ENCODE results near the gene KANTR. TPM values are rescaled to one million over a fixed set of nuclear protein-coding genes. Genes with fewer than 3 reads are reported as not detected.
A peak's percentile ranks its signal among the peaks of the same experiment; 100 is the strongest.

The KANTR gene
- total RNA-seq, 1 experiment from 2014 or later, result 13.2 TPM

DNA sequence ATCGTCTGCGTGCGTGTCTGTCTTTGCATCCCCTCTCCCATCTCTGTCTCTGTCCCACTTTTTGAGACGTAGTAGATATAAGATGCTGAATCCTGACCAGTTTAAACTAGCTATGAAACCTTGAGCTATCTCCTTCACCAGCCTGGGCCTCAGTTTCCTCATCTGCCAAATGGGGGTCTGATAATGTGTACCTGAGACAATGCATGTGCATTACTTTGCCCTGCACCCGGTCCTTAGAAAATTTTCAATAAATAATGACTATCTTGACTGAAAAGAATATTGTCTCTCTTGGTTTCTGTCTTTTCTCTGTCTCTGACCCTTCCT, 602 bp downstream of the KANTR start:
- Mint-ChIP-seq H3K36me3 (ENCODE audit: insufficient read depth, unreplicated experiment) (peaks cover 6% of the 10 kb centered on the region), H3K4me3 (ENCODE audit: unreplicated experiment) (peak overlapping the region; percentile 87), H3K4me1 (ENCODE audit: low read depth, unreplicated experiment) (peaks cover 6% of the 10 kb centered on the region), H3K27me3 (ENCODE audit: insufficient read depth, unreplicated experiment) (no peaks in the 10 kb centered on the region), H3K9me3 (ENCODE audit: unreplicated experiment) (no peaks in the 10 kb centered on the region), H3K27ac (ENCODE audit: unreplicated experiment) (peak overlapping the region; percentile 82)
- TF ChIP-seq, protein P1, sequence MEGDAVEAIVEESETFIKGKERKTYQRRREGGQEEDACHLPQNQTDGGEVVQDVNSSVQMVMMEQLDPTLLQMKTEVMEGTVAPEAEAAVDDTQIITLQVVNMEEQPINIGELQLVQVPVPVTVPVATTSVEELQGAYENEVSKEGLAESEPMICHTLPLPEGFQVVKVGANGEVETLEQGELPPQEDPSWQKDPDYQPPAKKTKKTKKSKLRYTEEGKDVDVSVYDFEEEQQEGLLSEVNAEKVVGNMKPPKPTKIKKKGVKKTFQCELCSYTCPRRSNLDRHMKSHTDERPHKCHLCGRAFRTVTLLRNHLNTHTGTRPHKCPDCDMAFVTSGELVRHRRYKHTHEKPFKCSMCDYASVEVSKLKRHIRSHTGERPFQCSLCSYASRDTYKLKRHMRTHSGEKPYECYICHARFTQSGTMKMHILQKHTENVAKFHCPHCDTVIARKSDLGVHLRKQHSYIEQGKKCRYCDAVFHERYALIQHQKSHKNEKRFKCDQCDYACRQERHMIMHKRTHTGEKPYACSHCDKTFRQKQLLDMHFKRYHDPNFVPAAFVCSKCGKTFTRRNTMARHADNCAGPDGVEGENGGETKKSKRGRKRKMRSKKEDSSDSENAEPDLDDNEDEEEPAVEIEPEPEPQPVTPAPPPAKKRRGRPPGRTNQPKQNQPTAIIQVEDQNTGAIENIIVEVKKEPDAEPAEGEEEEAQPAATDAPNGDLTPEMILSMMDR (IDR thresholded peaks at IDR 0.05; ENCODE audit: insufficient read depth in 1 of 2, low read depth in 1 of 2, low read length in 1 of 2, severe bottlenecking in 1 of 2, unreplicated experiment in 1 of 2), result no peak
- Histone ChIP-seq H3K36me3 (ENCODE audit: control insufficient read depth, insufficient read depth, low read length) (no peaks in the 10 kb centered on the region), H3K4me1 (no peaks in the 10 kb centered on the region), H3K4me3 (ENCODE audit: low read depth, low read length) (peak overlapping the region; percentile 76), H3K27me3 (replicated peaks; ENCODE audit: control insufficient read depth, insufficient read depth, low read length) (no peaks in the 10 kb centered on the region), H3K9me3 (no peaks in the 10 kb centered on the region)
- TSS peak; percentile 70 for BruUV-seq (replicated peaks)
- intact Hi-C loops (cut with micrococcal nuclease; ENCODE audit: unreplicated experiment), result loop anchor here (5.0 to 10.0 kb wide), 2 partner anchors 97 to 130 kb away; partner anchors contain the start of gene KDM5C
- POLR2A ChIA-PET, result no interaction called here
- DNase-seq, result no peak
- CTCF ChIA-PET, result no interaction called here

DNA sequence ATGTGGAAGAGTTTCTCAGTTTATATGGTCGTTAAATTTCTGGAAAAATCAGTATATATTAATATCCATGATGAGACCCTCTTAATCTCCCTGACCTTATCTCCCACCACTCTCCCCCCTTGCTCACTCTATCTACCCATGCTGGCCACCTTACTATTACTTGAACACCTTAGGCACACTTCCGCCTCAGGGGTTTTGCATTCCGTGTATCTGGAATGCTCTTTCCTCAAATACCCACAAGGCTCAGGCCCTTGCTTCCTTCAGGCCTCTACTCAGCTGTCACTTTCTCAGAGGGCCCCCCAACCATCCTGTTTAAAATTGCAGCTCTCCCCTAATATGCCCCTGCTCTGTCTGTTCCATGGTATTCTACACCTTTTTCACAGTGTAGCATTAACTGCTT, 1.9 kb downstream of the KANTR start:
- Mint-ChIP-seq H3K4me3 (ENCODE audit: unreplicated experiment) (peak overlapping the region; percentile 55), H3K9me3 (ENCODE audit: unreplicated experiment) (no peaks in the 10 kb centered on the region), H3K4me1 (ENCODE audit: low read depth, unreplicated experiment) (peaks cover 6% of the 10 kb centered on the region), H3K36me3 (ENCODE audit: insufficient read depth, unreplicated experiment) (peaks cover 6% of the 10 kb centered on the region), H3K27me3 (ENCODE audit: insufficient read depth, unreplicated experiment) (no peaks in the 10 kb centered on the region), H3K27ac (ENCODE audit: unreplicated experiment) (no peak overlapping the region)
- ChIA-PET CTCF (no interaction called here), POLR2A (no interaction called here)
- intact Hi-C loops (cut with micrococcal nuclease; ENCODE audit: unreplicated experiment), result loop anchor here (10.0 kb wide), 1 partner anchor 129 kb away; the partner anchor contains the start of gene KDM5C
- TF ChIP-seq, protein P1 (IDR thresholded peaks at IDR 0.05; ENCODE audit: insufficient read depth in 1 of 2, low read depth in 1 of 2, low read length in 1 of 2, severe bottlenecking in 1 of 2, unreplicated experiment in 1 of 2), result no peak
- no peak overlapping the region for H3K4me3 ChIP-seq (ENCODE audit: low read depth, low read length)
- no peaks in the 10 kb centered on the region for H3K4me1 ChIP-seq
- no peak for DNase-seq
- no peaks in the 10 kb centered on the region for H3K36me3 ChIP-seq (ENCODE audit: control insufficient read depth, insufficient read depth, low read length)
- no TSS peak for BruUV-seq (replicated peaks)
- H3K27me3 ChIP-seq (replicated peaks; ENCODE audit: control insufficient read depth, insufficient read depth, low read length), result no peaks in the 10 kb centered on the region
- no peaks in the 10 kb centered on the region for H3K9me3 ChIP-seq

DNA sequence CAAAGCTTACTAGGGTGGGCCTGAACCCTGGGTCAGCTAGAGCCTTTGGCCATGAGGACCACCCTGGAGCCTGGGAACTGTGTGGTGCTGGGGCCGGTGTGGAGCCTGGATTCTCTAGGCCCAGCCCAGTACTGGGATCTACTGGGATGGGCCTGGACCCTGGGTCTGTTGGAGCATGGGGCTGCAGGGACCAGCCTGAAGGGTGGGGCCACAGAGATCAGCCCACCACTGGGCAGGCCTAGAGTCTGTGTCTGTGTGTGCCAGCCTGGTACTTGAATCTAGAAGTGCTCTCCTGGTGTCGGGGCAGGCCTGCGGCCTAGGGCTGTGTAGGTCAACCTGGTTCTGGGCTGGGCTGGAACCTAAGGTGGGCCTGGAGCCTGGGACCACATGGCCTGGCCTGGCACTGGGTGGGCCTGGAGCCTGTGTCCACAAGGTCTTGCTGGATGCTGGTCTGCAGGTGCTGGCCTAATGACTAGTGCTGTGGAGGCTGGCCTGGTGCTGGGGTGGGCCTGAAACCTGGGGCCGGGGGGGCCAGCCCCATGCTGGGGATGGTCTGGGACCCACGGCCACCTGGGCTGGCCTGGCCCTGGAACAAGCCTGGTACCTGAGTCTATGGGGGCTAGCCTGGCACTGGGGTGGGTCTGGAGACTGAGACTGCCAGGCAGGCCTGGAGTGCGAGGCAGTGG, 21.1 kb downstream of the KANTR start:
- intact Hi-C loops (cut with micrococcal nuclease; ENCODE audit: unreplicated experiment), result no loop called here
- no peaks in the 10 kb centered on the region for H3K36me3 ChIP-seq (ENCODE audit: control insufficient read depth, insufficient read depth, low read length)
- no peaks in the 10 kb centered on the region for H3K9me3 ChIP-seq
- Mint-ChIP-seq H3K36me3 (ENCODE audit: insufficient read depth, unreplicated experiment) (peaks cover 12% of the 10 kb centered on the region), H3K27me3 (ENCODE audit: insufficient read depth, unreplicated experiment) (no peaks in the 10 kb centered on the region), H3K4me3 (ENCODE audit: unreplicated experiment) (no peak overlapping the region), H3K9me3 (ENCODE audit: unreplicated experiment) (no peaks in the 10 kb centered on the region), H3K27ac (ENCODE audit: unreplicated experiment) (no peak overlapping the region), H3K4me1 (ENCODE audit: low read depth, unreplicated experiment) (no peaks in the 10 kb centered on the region)
- ChIA-PET CTCF (no interaction called here), POLR2A (no interaction called here)
- no peaks in the 10 kb centered on the region for H3K4me1 ChIP-seq
- no peaks in the 10 kb centered on the region for H3K27me3 ChIP-seq (replicated peaks; ENCODE audit: control insufficient read depth, insufficient read depth, low read length)
- no peak overlapping the region for H3K4me3 ChIP-seq (ENCODE audit: low read depth, low read length)
- BruUV-seq (replicated peaks), result no TSS peak
- DNase-seq, result no peak
- TF ChIP-seq, protein P1 (IDR thresholded peaks at IDR 0.05; ENCODE audit: insufficient read depth in 1 of 2, low read depth in 1 of 2, low read length in 1 of 2, severe bottlenecking in 1 of 2, unreplicated experiment in 1 of 2), result no peak

Data from Caco-2 (cell line).